ENCODE results near the gene CFAP20DC.

CFAP20DC gene

DNA sequence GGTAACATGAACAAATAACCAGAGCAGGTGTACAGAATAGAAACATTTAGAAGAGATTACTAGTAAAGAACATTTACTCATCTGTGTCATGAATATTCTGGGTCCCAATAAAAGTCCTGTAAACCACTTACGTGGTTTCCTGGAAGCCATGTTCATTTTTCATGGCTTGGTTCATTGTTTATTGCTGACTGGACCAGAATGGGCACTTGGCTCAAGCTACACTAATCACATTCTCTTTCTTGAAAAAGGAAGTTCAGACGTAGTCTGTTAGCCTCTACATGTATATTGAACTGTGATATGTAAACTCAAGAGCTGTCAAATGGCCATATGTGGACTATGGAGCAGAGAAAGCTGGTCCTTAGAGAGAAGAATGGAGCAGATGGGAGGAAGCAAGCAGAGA is 244.9 kb downstream of the CFAP20DC start:
- no peak overlapping the region for H2AFZ ChIP-seq (ENCODE audit: low read depth)
- H4K20me1 ChIP-seq (ENCODE audit: insufficient read depth) = no peaks in the 10 kb centered on the region
- H3K4me2 ChIP-seq = no peak overlapping the region
- no peaks in the 10 kb centered on the region for H3K27me3 ChIP-seq (ENCODE audit: insufficient read depth, low read depth)
- H3K36me3 ChIP-seq (ENCODE audit: insufficient read depth) = no peaks in the 10 kb centered on the region
- H3K4me3 ChIP-seq (IDR thresholded peaks at IDR 0.05; ENCODE audit: insufficient read depth, low read depth, low read length) = no peak overlapping the region
- TF ChIP-seq, protein P1, sequence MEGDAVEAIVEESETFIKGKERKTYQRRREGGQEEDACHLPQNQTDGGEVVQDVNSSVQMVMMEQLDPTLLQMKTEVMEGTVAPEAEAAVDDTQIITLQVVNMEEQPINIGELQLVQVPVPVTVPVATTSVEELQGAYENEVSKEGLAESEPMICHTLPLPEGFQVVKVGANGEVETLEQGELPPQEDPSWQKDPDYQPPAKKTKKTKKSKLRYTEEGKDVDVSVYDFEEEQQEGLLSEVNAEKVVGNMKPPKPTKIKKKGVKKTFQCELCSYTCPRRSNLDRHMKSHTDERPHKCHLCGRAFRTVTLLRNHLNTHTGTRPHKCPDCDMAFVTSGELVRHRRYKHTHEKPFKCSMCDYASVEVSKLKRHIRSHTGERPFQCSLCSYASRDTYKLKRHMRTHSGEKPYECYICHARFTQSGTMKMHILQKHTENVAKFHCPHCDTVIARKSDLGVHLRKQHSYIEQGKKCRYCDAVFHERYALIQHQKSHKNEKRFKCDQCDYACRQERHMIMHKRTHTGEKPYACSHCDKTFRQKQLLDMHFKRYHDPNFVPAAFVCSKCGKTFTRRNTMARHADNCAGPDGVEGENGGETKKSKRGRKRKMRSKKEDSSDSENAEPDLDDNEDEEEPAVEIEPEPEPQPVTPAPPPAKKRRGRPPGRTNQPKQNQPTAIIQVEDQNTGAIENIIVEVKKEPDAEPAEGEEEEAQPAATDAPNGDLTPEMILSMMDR (conservative IDR thresholded peaks at IDR 0.05; ENCODE audit: low read depth, low read length) = no peak
- no peaks in the 10 kb centered on the region for H3K4me1 ChIP-seq (ENCODE audit: low read depth, poor library complexity, severe bottlenecking)
- H3K9ac ChIP-seq = no peak overlapping the region
- H3K27ac ChIP-seq = no peak overlapping the region
- no peaks in the 10 kb centered on the region for H3K79me2 ChIP-seq (ENCODE audit: insufficient read depth, low read depth)

DNA sequence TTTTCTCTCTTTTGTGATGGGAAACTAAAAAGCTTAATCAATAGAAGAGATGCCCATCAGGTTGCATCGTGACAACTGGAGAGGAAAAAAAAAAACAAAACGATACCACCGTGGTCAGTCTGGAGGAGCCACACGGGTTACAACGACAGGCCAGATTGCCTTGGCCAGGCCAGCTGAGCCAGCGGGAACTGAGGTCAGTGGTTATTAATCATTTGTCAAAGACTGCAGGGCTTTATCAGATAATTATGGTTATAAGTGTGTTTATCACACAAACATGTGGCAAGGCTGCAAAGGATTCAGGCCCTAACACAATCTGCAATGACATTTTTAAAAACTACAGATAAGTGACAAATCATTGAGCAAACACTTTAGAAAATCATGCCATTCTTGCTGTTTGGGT is 248.3 kb downstream of the CFAP20DC start:
- no peaks in the 10 kb centered on the region for H3K36me3 ChIP-seq (ENCODE audit: insufficient read depth)
- no peak overlapping the region for H3K4me2 ChIP-seq
- H3K79me2 ChIP-seq (ENCODE audit: insufficient read depth, low read depth) = no peaks in the 10 kb centered on the region
- H3K9ac ChIP-seq = no peak overlapping the region
- H3K27me3 ChIP-seq (ENCODE audit: insufficient read depth, low read depth) = no peaks in the 10 kb centered on the region
- H4K20me1 ChIP-seq (ENCODE audit: insufficient read depth) = no peaks in the 10 kb centered on the region
- no peak overlapping the region for H3K27ac ChIP-seq
- H2AFZ ChIP-seq (ENCODE audit: low read depth) = no peak overlapping the region
- H3K4me1 ChIP-seq (ENCODE audit: low read depth, poor library complexity, severe bottlenecking) = no peaks in the 10 kb centered on the region
- TF ChIP-seq, protein P1 (conservative IDR thresholded peaks at IDR 0.05; ENCODE audit: low read depth, low read length) = no peak
- no peak overlapping the region for H3K4me3 ChIP-seq (IDR thresholded peaks at IDR 0.05; ENCODE audit: insufficient read depth, low read depth, low read length)

DNA sequence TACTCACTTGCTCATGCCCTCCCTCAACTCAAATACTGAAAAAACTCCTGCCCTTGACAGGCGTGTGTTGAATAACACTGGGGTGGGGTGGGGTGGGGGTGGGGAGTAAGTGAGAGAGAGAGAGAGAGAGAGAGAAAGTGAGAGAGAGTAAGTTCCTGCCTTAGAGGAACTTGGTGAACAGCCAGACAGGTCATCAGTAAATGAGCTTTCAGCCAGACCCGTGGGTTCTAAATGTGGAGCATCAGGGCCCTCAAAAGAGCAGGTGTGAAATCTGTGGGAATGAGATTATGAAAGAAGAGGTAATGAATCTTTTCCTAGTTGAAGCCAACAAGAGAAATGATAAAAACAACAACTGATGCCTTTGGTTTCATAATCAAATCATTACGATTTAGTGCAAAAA is 248.9 kb downstream of the CFAP20DC start:
- Histone ChIP-seq H3K4me3 (IDR thresholded peaks at IDR 0.05; ENCODE audit: insufficient read depth, low read depth, low read length) (no peak overlapping the region), H3K79me2 (ENCODE audit: insufficient read depth, low read depth) (no peaks in the 10 kb centered on the region), H3K4me1 (ENCODE audit: low read depth, poor library complexity, severe bottlenecking) (no peaks in the 10 kb centered on the region), H2AFZ (ENCODE audit: low read depth) (no peak overlapping the region), H4K20me1 (ENCODE audit: insufficient read depth) (no peaks in the 10 kb centered on the region), H3K4me2 (no peak overlapping the region), H3K9ac (no peak overlapping the region), H3K27ac (no peak overlapping the region), H3K27me3 (ENCODE audit: insufficient read depth, low read depth) (no peaks in the 10 kb centered on the region), H3K36me3 (ENCODE audit: insufficient read depth) (no peaks in the 10 kb centered on the region)
- TF ChIP-seq, protein P1 (conservative IDR thresholded peaks at IDR 0.05; ENCODE audit: low read depth, low read length) = no peak

DNA sequence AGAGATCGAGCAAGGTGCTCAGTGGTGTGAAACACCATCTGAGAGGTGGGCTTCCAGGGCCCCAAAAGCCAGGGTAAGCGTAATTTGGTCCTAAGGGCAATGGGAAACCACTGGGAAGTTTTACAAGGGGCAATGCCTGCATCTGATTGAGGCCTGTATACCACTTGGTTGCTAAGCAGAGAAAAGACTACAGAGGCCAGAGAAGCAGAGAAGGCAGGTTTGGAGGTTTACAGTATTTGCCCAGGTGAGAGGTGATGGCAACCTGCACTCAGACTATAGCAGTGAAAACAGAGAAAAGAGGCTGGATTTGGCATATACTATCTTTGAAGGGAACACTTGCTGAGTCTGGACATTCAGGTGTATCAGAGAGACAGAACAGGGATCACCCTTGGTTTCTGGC is 249.8 kb downstream of the CFAP20DC start:
- TF ChIP-seq, protein P1 (conservative IDR thresholded peaks at IDR 0.05; ENCODE audit: low read depth, low read length) = no peak
- Histone ChIP-seq H3K36me3 (ENCODE audit: insufficient read depth) (no peaks in the 10 kb centered on the region), H3K27ac (no peak overlapping the region)

More for the DNA sequence above, 249.8 kb downstream of the CFAP20DC start:
- Histone ChIP-seq H3K4me1 (ENCODE audit: low read depth, poor library complexity, severe bottlenecking) (no peaks in the 10 kb centered on the region), H3K4me3 (IDR thresholded peaks at IDR 0.05; ENCODE audit: insufficient read depth, low read depth, low read length) (no peak overlapping the region), H3K4me2 (no peak overlapping the region), H4K20me1 (ENCODE audit: insufficient read depth) (no peaks in the 10 kb centered on the region), H3K79me2 (ENCODE audit: insufficient read depth, low read depth) (no peaks in the 10 kb centered on the region), H3K9ac (no peak overlapping the region), H3K27me3 (ENCODE audit: insufficient read depth, low read depth) (no peaks in the 10 kb centered on the region), H2AFZ (ENCODE audit: low read depth) (no peak overlapping the region)
